ENCODE measurements around the gene RPS6KL1. TPM values are rescaled to one million over a fixed set of nuclear protein-coding genes. Genes with fewer than 3 reads are reported as not detected.
A peak's percentile ranks its signal among the peaks of the same experiment; 100 is the strongest.

Gene RPS6KL1
- total and polyA plus RNA-seq, 4 donors, result 3.3 to 17.3 (median 13.2) TPM

DNA sequence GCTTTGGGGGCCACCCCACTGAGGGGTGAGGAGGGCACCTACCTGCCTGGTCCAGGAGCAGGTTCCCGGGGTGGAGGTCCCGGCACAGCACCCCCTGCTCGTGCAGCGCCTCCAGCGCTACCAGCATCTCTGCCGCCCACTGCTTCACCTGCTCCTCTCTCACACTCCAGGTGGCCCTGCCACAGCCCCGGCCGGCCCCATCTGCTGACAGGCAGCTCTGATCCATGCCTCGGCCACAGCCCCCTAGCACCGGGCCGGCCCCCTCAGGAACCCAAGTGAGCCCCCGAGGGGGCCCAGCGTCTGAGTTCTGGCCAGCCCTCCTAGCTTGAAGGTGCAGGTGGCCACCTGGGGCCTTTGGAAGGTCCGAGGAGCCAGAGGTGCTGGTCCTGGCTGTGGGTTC is 13.6 kb downstream of the RPS6KL1 start:
- no peaks in the 10 kb centered on the region for H3K9me3 ChIP-seq (ENCODE audit: control insufficient read depth, low read length)
- DNase-seq (no peak), ATAC-seq (ENCODE audit: low FRiP score) (no peak)
- intact Hi-C loops (cut with DNase I), result no loop called here
- no peaks in the 10 kb centered on the region for H3K36me3 ChIP-seq (ENCODE audit: control insufficient read depth in 1 of 2, insufficient read depth in 2 of 2, low read length in 1 of 2)
- H3K4me3 ChIP-seq (ENCODE audit: low read length in 2 of 2), result no peak overlapping the region
- H3K27me3 ChIP-seq (ENCODE audit: control insufficient read depth in 1 of 2, insufficient read depth in 2 of 2, low read length in 1 of 2), result no peaks in the 10 kb centered on the region
- 93% methylated on average over 14 of the region's 14 CpGs for WGBS, 2 donors
- H3K27ac ChIP-seq (ENCODE audit: low read depth in 1 of 2, low read length in 2 of 2), result no peak overlapping the region
- H3K4me1 ChIP-seq (ENCODE audit: control insufficient read depth in 1 of 2, insufficient read depth in 2 of 2, low read length in 2 of 2), result no peaks in the 10 kb centered on the region

DNA sequence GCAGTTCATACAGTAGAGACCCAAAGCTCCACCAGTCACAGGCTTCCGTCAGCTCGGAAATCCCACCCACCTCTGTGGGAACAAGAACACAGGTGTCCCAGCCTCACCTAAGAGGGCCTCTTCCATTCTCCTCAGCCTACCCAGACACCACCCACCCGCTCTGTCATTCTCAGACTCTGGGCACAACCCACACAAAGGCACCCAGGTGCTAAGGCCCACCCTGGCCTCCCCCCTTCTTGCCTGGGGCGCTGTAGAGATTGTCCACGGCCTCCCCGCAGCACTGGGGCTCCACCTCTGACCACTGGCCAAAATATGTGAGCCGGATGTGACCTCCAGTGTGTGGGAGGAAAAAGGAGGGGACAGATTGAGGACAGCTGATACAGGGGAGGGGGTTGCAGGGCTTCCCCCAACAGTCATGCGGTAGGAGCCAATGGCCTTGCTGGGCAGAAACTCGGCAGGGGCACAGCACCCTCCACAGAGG is 14.2 kb downstream of the RPS6KL1 start:
- H3K27ac ChIP-seq (ENCODE audit: low read depth in 1 of 2, low read length in 2 of 2), result no peak overlapping the region

DNA sequence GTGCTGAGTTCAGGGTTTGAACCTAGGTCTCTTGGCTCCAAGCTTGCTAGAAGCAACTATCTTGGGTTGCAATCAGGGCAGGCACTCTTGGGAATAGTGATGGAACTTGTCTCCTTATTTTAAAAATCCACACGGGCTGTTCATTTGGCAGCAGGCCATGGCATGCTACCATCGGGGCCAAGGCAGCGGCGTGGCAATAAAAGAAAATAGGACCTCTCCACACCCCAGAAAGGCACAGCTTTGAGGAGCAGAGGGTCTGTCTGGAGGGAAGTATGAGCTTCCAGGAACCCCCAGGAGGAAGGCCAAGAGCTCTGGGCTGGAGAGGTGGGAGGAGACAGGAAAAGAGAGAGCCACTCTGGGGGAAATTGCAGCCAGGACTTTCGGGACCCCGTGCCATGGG is 15.3 kb downstream of the RPS6KL1 start:
- intact Hi-C loops (cut with DNase I), result no loop called here
- H3K36me3 ChIP-seq (ENCODE audit: control insufficient read depth in 1 of 2, insufficient read depth in 2 of 2, low read length in 1 of 2), result peaks cover 0 to 3% of the 10 kb centered on the region in 2 donors
- DNase-seq (no peak), ATAC-seq (ENCODE audit: low FRiP score) (no peak)
- H3K9me3 ChIP-seq (ENCODE audit: control insufficient read depth, low read length), result no peaks in the 10 kb centered on the region
- WGBS, 2 donors, result 20 to 24% methylated on average over 6 of the region's 6 CpGs
- no peak overlapping the region for H3K27ac ChIP-seq (ENCODE audit: low read depth in 1 of 2, low read length in 2 of 2)
- no peak overlapping the region for H3K4me3 ChIP-seq (ENCODE audit: low read length in 2 of 2)
- H3K27me3 ChIP-seq (ENCODE audit: control insufficient read depth in 1 of 2, insufficient read depth in 2 of 2, low read length in 1 of 2), result no peaks in the 10 kb centered on the region
- H3K4me1 ChIP-seq (ENCODE audit: control insufficient read depth in 1 of 2, insufficient read depth in 2 of 2, low read length in 2 of 2), result no peaks in the 10 kb centered on the region

More for the DNA sequence above, 14.2 kb downstream of the RPS6KL1 start:
- Histone ChIP-seq H3K36me3 (ENCODE audit: control insufficient read depth in 1 of 2, insufficient read depth in 2 of 2, low read length in 1 of 2) (no peaks in the 10 kb centered on the region), H3K4me1 (ENCODE audit: control insufficient read depth in 1 of 2, insufficient read depth in 2 of 2, low read length in 2 of 2) (no peaks in the 10 kb centered on the region), H3K4me3 (ENCODE audit: low read length in 2 of 2) (no peak overlapping the region), H3K27me3 (ENCODE audit: control insufficient read depth in 1 of 2, insufficient read depth in 2 of 2, low read length in 1 of 2) (no peaks in the 10 kb centered on the region), H3K9me3 (ENCODE audit: control insufficient read depth, low read length) (no peaks in the 10 kb centered on the region)
- 80 to 84% methylated on average over 9 of the region's 9 CpGs for WGBS, 2 donors
- intact Hi-C loops (cut with DNase I), result no loop called here
- DNase-seq (no peak), ATAC-seq (ENCODE audit: low FRiP score) (no peak)

DNA sequence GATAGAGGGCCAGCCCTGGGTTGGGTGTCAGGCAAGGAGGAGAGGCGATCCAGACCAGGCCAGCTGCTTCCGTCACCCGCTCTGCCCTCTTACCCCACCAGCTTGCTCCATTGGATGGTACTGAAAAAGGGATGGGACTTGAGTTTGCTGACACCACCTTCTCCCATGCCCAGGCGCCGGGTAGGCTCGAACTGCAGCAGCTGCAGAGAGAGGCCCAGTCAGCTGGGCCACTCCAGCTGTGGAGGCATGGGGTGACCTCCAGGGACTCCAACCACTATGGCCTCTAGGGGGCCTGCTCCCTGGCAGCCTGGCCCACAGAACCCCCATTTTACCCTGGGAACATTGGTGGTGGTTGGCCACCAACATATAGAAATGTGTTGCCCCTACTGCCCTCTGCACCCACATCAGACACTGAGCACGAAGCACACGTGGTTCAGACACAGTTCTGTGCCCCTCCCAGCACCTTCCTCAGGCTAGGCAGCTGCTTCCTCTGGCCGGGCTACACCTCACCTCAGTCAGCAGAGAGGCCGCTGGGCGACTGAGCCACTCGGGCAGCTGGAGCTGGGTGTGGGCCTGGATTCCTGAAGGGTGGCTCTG is 16.0 kb downstream of the RPS6KL1 start:
- H3K4me3 ChIP-seq (ENCODE audit: low read length in 2 of 2), result no peak overlapping the region
- H3K9me3 ChIP-seq (ENCODE audit: control insufficient read depth, low read length), result no peaks in the 10 kb centered on the region
- DNase-seq (no peak), ATAC-seq (ENCODE audit: low FRiP score) (no peak)
- peaks cover 0 to 6% of the 10 kb centered on the region in 2 donors for H3K36me3 ChIP-seq (ENCODE audit: control insufficient read depth in 1 of 2, insufficient read depth in 2 of 2, low read length in 1 of 2)
- no peak overlapping the region for H3K27ac ChIP-seq (ENCODE audit: low read depth in 1 of 2, low read length in 2 of 2)
- intact Hi-C loops (cut with DNase I), result no loop called here
- H3K27me3 ChIP-seq (ENCODE audit: control insufficient read depth in 1 of 2, insufficient read depth in 2 of 2, low read length in 1 of 2), result no peaks in the 10 kb centered on the region
- 82 to 85% methylated on average over 12 of the region's 12 CpGs for WGBS, 2 donors
- H3K4me1 ChIP-seq (ENCODE audit: control insufficient read depth in 1 of 2, insufficient read depth in 2 of 2, low read length in 2 of 2), result no peaks in the 10 kb centered on the region

DNA sequence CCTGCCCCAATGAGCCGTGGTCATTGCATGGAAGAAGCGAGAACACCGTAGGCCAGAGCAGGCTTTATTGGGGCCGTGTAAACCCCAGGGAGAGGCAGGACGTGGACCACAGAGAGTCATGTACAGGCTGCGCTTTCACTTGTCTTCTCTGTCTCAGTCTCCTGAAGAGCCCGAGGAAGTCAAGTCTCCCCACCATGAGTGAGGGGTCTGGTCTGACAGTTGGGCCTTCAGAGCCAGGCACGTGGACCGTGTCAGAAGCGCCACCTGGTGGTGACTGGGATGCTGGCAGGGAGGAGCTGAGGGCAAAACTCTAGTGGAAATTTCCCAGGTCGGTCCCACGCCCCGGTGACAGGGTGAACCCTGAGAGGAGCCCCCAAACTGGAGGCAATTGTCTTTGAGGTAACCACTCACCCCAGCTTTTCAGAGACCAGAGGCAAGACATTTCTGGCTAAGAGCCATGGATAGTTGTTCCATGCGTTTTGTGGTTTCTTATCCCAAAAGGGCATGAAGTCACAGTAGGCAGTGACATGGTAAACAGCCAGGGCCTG is 17.4 kb downstream of the RPS6KL1 start:
- DNase-seq (peak; percentile 79 to 94), ATAC-seq (ENCODE audit: low FRiP score) (peak; percentile 51)
- Histone ChIP-seq H3K27me3 (ENCODE audit: control insufficient read depth in 1 of 2, insufficient read depth in 2 of 2, low read length in 1 of 2) (no peaks in the 10 kb centered on the region), H3K4me1 (ENCODE audit: control insufficient read depth in 1 of 2, insufficient read depth in 2 of 2, low read length in 2 of 2) (no peaks in the 10 kb centered on the region), H3K4me3 (ENCODE audit: low read length in 2 of 2) (no peak overlapping the region), H3K9me3 (ENCODE audit: control insufficient read depth, low read length) (no peaks in the 10 kb centered on the region), H3K27ac (ENCODE audit: low read depth in 1 of 2, low read length in 2 of 2) (no peak overlapping the region), H3K36me3 (ENCODE audit: control insufficient read depth in 1 of 2, insufficient read depth in 2 of 2, low read length in 1 of 2) (peaks cover 5 to 11% of the 10 kb centered on the region in 2 donors)
- WGBS, 2 donors, result 40 to 41% methylated on average over 14 of the region's 14 CpGs
- intact Hi-C loops (cut with DNase I), result loop anchor here (2.0 kb wide), 1 partner anchor 45 kb away; no protein-coding TSS in a partner anchor

DNA sequence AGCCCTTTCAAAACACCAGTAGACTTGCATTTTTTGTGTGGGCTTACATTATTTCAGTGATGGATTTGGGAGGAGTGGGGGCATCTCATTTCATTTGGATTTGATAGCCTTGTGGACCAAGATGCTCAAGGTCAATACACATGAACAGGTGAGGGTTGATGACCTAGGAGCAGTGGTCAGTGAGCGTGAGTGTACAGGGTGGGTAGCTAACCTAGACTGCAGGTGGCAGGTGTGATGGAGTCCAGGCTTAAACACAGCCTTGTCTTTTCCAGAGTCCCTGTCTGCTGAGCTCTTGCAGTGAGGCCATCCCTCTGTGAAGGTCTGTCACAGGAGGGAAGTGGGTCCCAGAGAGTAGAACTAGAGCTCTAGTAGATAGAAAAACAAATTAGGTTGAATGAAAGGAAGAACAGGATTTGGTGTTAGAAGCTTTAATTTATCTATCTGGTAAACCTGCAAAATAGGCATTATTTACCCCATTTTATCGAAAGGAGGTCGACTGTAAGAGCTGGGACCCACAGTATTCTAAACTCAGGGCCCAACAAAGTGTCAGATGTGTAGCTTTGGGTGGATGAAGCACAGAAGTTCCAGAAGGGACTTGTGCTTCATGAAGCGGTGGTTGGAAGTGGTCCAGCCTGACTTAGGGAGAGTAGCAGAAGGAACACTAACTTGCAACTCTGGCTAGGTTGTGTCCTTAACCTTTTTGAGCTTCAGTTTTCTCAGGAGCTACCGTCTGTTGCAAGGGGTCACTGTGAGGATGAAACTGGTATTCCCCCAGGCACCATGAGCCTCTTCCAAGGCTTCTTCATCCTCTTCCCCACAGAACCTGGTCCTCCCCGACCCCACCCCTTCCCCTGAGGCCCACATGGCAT is 18.2 kb downstream of the RPS6KL1 start:
- DNase-seq (no peak), ATAC-seq (ENCODE audit: low FRiP score) (no peak)
- intact Hi-C loops (cut with DNase I), result loop anchor here (2.0 kb wide), 1 partner anchor 44 kb away; no protein-coding TSS in a partner anchor
- no peaks in the 10 kb centered on the region for H3K27me3 ChIP-seq (ENCODE audit: control insufficient read depth in 1 of 2, insufficient read depth in 2 of 2, low read length in 1 of 2)
- H3K4me1 ChIP-seq (ENCODE audit: control insufficient read depth in 1 of 2, insufficient read depth in 2 of 2, low read length in 2 of 2), result no peaks in the 10 kb centered on the region
- H3K36me3 ChIP-seq (ENCODE audit: control insufficient read depth in 1 of 2, insufficient read depth in 2 of 2, low read length in 1 of 2), result peaks cover 5 to 15% of the 10 kb centered on the region in 2 donors
- no peaks in the 10 kb centered on the region for H3K9me3 ChIP-seq (ENCODE audit: control insufficient read depth, low read length)
- H3K4me3 ChIP-seq (ENCODE audit: low read length in 2 of 2), result no peak overlapping the region
- no peak overlapping the region for H3K27ac ChIP-seq (ENCODE audit: low read depth in 1 of 2, low read length in 2 of 2)
- 76 to 77% methylated on average over 6 of the region's 6 CpGs for WGBS, 2 donors

DNA sequence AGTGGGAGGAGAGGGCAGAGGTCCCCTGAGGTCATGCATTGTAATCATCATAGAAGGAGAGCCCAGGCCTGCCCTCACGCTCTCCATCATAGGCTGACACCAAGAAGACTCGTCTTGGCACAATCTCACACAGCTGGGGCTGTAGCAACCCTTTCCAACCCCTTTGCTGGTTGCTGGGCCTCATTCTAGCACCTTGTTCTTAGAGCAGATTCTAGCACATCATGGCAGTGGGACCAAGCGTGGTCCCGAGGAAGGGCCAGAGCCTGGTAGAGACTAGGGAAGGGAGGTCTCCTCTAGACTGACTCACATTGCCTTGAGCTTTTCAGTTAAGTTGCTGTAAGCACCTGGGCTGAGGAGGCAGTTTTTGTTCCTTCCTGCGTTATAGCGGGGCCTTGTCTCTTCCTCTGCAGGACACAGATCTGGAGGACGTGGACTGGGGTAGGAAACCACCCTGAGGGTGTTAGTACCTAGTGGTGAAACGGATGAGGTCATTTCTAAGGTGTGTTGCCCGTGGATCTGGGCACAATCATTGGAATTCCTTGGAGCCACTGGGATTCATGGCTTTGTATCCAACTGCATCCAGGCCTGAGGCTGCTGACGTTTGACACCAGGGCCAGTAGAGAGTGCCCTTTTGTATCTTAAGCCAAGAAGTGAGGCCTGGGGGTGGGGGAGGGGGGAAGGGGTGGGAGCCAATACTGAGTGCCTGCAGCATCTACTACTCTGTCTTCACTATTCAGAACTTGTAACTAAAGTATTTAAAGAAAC is 19.9 kb downstream of the RPS6KL1 start:
- Histone ChIP-seq H3K27me3 (ENCODE audit: control insufficient read depth in 1 of 2, insufficient read depth in 2 of 2, low read length in 1 of 2) (no peaks in the 10 kb centered on the region), H3K4me1 (ENCODE audit: control insufficient read depth in 1 of 2, insufficient read depth in 2 of 2, low read length in 2 of 2) (no peaks in the 10 kb centered on the region), H3K9me3 (ENCODE audit: control insufficient read depth, low read length) (no peaks in the 10 kb centered on the region), H3K4me3 (ENCODE audit: low read length in 2 of 2) (no peak overlapping the region), H3K27ac (ENCODE audit: low read depth in 1 of 2, low read length in 2 of 2) (no peak overlapping the region), H3K36me3 (ENCODE audit: control insufficient read depth in 1 of 2, insufficient read depth in 2 of 2, low read length in 1 of 2) (peaks cover 5 to 24% of the 10 kb centered on the region in 2 donors)
- WGBS, 2 donors, result 71% methylated on average over 10 of the region's 10 CpGs
- DNase-seq, result no peak
- intact Hi-C loops (cut with DNase I), result no loop called here
- ATAC-seq (ENCODE audit: low FRiP score), result no peak

DNA sequence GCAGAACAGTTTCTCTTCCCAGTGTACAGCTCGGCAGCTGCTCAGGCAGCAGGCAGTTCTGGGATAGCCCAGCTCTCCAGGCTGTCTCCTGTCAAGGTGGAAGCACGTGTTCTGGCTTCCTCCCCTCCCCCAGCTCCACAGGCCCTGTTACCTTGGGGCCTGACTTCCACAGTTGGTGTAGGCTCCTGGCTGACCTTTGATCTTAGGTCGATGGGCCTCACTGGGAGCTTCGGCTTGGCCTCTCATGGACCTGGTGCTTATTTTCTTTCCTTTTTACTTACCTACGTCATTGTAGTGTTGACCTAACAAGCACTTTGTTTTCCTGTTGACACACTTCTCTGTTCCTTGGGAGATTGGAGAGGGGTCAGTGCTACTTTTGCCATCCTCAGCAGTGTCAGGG is 24.4 kb downstream of the RPS6KL1 start:
- H3K36me3 ChIP-seq (ENCODE audit: control insufficient read depth in 1 of 2, insufficient read depth in 2 of 2, low read length in 1 of 2), result peaks cover 13 to 30% of the 10 kb centered on the region in 2 donors
- H3K27me3 ChIP-seq (ENCODE audit: control insufficient read depth in 1 of 2, insufficient read depth in 2 of 2, low read length in 1 of 2), result no peaks in the 10 kb centered on the region
- no peaks in the 10 kb centered on the region for H3K9me3 ChIP-seq (ENCODE audit: control insufficient read depth, low read length)
- H3K27ac ChIP-seq (ENCODE audit: low read depth in 1 of 2, low read length in 2 of 2), result no peak overlapping the region
- 77 to 79% methylated on average over 5 of the region's 5 CpGs for WGBS, 2 donors
- no peaks in the 10 kb centered on the region for H3K4me1 ChIP-seq (ENCODE audit: control insufficient read depth in 1 of 2, insufficient read depth in 2 of 2, low read length in 2 of 2)
- H3K4me3 ChIP-seq (ENCODE audit: low read length in 2 of 2), result no peak overlapping the region
- DNase-seq (no peak), ATAC-seq (ENCODE audit: low FRiP score) (no peak)
- intact Hi-C loops (cut with DNase I), result no loop called here

All from aorta (tissue), 5 donors.